ENCODE data around the gene ANO2.

ANO2 gene

DNA sequence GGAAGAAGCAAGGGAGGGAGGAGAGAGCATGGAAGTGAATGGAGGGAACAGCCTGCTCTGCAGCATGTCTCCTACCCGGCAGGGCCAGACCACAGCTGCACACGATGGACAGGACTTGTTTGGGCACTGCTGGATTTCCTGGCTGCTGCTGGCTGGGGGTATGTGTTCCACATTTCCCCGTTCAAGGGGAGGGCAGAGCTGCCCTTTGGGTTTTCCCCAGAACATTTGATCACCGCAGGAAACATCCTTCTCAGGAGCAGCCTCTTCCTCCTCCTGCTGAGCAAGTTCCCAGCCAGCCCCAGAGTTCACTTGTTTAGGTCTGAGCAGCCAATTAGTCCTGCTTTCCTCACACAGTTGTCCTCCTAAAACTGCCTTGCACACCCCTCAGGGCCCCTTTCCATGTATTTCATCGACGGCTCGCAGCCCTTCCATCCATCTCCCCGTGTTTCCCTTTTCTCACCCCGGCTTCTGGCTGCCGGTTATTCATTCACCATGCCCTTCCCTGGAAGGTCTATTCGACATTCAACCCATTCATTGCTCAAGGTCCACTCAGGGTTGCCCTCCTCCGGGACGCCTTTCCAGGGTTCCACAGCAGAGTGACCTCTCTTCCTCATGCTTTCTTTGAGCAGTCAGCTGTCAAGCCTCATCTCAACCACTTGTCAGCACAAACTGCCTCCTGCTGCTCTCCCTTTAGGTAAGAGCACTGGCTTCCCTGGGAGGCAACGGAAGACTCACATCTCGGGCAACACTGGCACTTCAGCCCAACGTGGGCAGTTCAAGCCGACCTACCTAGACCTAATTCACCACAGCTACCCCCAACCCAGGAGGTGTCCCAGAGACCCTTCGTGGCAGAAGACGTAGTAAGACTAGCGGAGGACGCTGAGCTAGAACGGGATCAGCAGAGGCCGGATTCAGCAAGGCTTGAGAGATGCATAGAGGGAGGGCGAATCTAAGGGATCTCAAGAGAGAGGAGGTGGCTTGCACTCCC is 20.1 kb upstream of the ANO2 start:
- no peak for DNase-seq (ENCODE audit: low read depth in 2 of 2)

DNA sequence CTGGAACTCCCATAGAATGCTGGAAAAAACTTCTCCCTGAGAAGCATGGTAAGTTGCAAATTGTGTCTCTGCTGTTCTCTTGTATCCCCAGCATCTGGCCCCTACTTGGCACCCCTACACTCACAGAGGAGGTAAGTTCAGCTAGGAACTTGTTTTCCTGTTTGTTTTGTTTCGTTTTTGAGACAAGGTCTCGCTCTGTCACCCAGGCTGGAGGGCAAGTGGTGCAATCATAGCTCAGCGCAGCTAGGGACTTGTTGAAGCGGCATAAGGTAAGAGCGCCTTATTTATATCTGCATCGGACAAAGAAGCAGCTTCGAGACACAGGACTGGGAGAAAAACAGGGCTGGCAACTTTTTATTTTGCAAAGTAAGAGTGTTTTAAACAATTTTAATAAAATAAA is 18.5 kb upstream of the ANO2 start:
- DNase-seq (ENCODE audit: low read depth in 2 of 2), result no peak

DNA sequence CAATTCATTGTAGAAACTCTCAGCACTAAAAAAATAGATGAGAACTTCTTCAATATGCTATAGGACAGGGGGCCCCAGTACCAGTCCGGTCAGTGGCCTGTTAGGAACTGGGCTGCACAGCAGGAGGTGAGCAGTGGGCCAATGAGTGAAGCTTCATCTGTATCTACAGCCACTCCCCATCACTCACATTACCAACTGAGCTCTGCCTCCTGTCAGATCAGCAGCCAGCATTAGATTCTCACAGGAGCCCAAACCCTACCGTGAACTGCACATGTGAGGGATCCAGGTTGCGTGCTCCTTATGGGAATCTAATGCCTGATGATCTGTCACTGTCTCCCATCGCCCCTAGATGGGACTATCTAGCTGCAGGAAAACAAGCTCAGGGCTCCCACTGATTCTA is 15.7 kb upstream of the ANO2 start:
- DNase-seq (ENCODE audit: low read depth in 2 of 2), result no peak

DNA sequence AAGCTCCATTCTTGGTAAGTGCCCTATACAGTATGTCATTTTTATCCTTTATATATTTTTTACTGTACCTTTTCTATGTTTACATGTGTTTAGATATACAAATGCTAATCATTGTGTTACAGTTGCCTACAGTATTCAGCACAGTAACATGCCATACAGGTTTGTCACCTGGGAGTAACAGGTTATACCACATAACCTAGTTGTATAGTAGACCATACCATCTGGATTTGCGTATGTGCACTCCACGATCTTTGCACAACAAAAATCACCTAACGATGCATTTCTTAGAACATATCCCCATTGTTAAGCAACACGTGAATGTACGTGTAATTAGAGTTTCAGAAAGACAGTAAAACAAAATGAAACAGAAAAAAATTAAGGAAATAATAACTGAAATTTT is 11.9 kb upstream of the ANO2 start:
- DNase-seq (ENCODE audit: low read depth in 2 of 2), result no peak

DNA sequence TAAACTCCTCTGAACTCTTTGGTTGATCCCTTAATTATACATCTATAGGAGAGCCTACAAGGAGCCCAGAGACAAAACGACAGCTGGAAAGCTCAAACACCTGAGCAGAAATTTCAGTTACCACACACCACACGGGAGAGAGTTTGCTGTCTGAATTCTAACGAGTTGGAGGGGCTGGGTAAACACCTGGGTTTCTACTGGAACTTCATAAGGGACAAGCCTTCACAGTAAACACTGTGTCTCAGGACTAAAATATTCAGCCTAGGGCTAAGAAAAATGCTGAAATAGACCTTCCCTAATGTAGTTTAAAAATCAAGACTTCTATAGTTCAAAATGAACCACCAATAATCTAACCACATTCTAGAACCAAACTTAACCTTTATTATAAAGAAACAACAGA is 9.6 kb upstream of the ANO2 start:
- DNase-seq (ENCODE audit: low read depth in 2 of 2), result no peak

DNA sequence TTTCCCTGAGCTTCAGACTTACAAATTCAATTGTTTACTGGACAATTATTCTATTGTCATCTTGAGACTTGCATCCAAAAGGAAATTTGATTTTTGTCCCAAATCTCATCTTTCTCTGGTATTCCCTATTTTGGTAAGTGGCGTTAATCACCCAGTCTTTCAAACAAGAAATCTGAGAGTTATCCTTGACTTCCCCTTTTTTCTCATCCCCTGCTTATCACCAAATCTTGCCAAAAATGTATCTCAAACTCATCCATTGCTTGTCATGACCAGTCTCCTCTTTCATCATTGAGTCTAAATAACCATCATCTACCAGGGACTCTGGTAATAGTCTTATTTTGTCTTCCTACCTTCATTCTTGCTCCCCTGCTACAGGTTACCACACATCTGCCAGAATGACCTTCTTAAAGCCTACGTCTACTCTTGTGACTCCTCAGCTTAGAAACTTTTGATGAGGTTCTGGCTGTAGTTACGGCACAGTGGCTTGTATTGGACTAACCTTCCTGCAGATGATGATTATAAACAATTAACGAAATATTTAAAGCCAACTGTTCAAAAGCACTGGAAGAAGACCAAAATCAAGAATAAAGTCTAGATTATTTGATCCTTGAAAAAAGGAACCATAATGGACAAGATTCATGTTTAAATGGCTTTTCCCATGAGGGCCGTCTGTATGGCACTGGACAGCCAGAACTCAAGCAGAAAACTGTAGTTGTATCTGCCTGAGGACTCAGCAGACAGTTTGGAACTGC is 9.0 kb upstream of the ANO2 start:
- DNase-seq (ENCODE audit: low read depth in 2 of 2), result no peak

DNA sequence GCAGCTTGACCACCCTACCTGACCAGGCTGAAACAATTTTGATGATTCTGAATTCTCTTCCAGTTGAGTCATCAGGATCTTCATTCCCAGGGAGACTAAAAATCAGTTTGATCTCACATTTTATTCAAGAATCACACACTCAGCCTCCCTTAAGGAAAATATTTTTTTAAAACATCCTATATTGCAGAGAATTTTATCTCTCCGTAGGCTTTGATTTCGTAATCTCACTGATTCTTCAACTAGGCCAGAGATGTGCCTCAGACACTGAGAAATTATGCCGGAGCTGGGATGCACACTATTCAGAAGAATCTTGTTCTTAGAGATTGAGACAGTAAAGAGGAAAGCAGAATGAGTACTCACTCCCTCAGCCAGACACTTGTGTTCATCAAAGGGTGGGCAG is 7.0 kb upstream of the ANO2 start:
- no peak for DNase-seq (ENCODE audit: low read depth in 2 of 2)

DNA sequence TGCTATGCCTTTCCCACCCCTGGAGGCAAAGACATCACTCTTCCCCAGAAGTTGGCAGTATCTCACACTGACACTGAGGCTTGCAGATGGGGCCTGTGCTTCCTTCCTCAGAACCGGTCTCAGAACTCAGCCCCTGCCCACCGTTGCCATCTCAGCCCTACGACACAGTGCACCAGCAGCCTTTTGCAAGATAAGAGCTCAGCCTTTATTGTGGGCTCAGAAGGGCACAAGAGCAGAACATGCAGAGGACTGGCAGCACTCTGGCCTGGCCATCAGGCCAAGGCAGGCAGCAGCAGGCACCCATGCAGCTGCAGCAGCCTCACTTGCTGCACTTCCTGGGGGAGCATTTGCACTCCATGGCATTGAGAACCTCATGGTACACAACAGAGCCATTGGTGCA is 3.6 kb upstream of the ANO2 start:
- no peak for DNase-seq (ENCODE audit: low read depth in 2 of 2)

DNA sequence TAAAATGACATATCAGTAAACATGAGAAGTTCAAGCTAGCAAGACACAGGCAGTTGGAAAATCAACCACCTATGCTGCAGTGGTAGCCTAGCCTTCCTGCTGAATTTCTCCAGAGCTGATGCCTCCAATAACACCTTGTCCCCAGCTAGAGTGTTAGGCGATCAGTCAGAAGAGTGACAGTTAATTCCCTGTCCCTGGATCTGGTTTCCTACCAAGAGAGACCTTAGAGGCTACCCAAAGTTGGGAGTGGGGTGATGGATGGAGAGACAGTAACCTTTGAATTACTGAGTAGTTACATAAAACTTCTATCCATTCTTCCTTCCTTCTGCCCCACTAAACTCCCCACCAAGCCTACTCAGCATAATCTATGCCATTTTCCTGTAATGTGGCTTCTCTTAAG is 1.9 kb upstream of the ANO2 start:
- DNase-seq (ENCODE audit: low read depth in 2 of 2), result no peak

DNA sequence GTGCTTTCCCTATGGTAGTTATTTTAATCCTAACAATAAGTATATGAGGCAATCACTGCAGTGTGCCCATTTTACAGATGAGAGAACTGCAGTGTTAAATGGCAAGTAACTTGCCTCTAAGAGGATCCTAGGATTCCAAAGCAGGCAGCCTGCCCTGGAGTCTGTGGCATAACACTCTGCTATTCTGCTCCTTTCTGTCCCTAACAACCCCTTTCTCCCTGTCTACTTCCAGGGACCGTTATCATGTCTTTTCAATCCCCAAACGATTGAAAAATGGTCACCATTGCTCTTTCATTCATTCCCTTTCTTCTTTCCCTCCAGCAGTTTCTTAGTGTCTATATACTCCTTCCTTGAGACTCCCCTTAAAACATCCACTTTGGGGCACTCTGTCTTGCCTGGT is 1.3 kb upstream of the ANO2 start:
- DNase-seq (ENCODE audit: low read depth in 2 of 2), result no peak

DNA sequence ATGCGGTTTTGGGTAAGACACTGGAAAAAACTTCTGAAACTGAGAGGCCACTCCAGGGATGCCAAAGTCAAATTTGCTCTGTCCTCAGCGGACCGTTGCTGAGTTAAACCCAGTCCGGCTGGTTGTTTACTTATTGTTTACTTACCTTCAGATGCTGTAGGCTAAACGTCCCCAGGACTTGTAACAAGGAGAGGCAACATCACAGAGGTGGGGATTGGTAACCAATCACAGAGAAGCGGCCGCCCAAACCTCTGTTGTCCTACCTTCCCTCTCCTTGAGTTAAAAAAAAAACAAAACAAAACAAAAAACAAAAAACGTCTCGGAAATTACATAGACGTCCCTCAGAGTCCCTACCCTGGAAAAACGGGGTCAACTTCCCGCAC is 380 bp downstream of the ANO2 start:
- no peak for DNase-seq (ENCODE audit: low read depth in 2 of 2)

DNA sequence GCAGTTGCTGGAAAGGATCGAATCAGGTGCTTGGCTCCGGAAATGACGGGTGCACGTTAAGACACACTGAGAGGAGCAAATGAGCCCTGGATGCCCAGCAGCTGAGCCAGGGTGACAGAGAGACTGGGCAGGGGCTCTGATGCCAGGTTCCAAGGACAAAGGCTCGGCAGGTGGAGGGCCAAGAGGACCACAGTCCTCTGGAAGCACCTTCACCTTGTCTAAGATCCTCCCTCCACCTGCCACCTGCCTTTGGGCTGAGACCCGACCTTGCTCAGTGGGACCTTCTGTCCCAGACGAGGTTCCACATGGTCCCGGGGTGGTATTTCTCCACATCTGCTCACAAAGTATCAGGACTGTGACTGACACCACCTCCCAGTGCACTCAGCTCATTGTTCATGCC is 1.0 kb downstream of the ANO2 start:
- no peak for DNase-seq (ENCODE audit: low read depth in 2 of 2)

DNA sequence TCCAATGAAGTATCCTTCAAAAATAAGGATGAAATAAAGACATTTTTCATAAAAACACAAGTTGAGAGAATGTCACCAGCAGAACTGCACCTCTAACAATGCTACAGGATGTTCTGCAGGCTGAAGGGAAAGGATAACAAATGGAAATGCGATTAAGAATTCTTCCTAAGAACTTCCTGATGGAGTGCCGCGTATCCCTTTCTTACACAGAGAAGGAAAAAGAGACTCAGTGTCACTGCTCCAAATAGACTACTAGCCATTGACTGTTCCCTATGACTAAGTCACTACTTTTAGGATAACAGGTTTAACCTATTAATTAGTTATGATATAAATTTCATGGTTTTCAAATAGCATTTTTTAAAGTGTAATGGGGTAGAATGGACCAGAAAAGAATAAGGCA is 3.2 kb downstream of the ANO2 start:
- no peak for DNase-seq (ENCODE audit: low read depth in 2 of 2)

DNA sequence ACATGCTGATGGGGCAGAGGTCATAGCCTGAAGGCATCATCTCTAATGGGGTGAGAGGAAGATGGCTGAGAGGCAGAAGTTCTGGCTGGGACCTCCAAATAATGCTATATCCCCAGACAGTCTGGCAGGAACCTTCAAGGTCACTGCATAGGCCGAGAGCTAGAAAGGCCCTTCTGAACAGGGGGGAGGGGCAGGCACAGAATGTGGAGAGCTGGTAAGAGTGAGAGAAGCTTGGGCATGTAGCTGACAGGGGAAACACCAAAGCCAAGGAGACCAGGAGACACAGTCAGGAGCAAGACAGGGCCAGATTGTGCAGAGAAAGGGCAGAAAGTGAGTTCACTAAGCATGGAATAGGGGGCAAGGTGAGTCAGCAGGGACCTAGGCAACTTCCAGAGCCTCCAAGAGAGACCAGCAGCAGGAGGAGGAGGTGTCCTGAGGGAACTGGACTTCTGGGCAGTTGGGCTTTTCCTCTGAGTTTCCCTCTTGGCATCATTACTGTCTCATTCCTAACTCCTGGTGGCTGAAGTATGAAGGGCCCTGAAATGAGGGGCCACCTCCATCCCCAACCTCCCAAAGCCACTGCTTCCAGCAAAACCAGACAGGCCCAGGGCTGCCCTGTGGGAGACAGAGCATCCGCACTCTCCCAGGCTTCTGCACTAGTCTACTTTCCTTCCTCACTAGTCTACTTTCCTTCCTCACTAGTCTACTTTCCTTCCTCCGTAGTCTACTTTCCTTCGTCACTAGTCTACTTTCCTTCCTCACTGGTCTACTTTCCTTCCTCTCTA is 17.1 kb downstream of the ANO2 start:
- no peak for DNase-seq (ENCODE audit: low read depth in 2 of 2)

DNA sequence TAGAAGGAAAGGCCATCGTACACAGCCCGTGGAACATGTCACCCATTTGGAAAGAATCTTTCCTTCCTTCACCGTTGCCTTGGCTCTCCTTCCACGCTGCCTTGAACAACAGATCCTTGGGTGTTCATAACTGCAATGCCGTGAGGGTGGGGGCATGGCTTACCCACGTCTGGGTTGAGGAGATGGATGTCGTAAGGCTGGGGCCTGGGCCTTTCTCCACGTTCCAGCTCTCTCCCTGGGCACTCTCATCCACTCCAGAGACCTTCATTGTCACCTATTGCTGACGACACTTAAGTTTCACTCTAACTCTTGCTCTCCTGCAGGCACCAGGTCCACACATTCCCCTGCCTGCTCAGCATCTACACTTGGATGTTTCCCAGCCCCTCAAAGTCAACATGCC is 19.4 kb downstream of the ANO2 start:
- no peak for DNase-seq (ENCODE audit: low read depth in 2 of 2)

DNA sequence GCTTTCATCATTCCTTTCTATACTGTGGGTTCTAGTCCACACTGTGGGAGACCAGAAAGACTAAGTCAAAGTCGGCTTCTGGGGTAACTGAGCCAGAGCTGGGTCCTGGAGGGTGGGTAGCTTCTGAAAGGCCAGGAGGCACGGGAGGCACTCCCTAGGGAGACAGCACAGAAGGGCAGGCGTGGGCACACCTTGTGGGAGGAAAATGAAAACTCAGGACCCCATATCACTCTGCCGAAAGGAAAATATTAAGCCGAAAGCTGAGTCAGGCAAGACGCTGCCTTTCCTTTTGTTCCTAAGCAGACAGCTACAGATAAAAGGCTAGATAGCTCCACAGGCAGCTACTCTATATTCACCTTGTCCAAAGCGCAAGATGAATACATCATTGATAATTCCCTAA is 20.7 kb downstream of the ANO2 start:
- DNase-seq (ENCODE audit: low read depth in 2 of 2), result no peak

DNA sequence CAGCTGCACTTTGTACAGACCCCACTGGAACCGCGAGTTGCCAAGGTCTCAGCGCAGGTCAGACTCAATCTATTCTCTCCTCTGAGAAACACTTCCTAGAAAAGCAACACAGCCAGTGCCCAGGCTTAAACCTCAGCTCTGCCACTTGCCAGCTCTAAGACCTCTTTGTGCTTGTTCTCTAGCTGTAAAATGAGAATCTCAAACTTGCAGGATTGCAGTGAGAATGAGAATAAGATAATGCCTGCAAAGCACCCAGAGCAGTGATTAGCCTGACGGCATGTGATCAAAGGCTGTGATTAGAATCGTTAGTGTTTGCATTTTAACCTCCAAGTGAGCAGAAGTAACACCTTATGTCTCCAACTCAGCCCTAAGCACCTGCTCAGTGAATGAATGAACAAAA is 21.3 kb downstream of the ANO2 start:
- no peak for DNase-seq (ENCODE audit: low read depth in 2 of 2)

DNA sequence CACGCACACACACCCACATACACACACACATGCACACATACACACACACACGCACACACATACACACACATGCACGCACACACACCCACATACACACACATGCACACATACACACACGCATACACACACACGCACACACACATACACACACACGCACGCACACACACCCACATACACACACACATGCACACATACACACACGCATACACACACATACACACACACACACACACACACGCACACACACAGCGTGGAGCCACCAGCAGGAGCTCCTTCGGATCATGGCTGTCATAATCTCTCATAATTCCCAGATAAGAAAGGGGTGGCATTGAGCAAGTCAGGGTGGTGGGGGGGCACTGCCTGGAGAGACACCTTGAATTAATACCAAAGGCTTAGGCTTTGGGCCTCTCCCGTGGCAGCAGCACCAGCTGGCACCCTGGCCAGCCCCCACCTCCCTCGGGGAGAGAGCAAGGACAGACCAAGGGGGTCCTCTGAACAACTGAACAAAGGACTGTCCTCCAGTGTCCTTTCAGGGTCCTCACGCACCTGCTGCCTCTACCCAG is 21.9 kb downstream of the ANO2 start:
- DNase-seq (ENCODE audit: low read depth in 2 of 2), result no peak

DNA sequence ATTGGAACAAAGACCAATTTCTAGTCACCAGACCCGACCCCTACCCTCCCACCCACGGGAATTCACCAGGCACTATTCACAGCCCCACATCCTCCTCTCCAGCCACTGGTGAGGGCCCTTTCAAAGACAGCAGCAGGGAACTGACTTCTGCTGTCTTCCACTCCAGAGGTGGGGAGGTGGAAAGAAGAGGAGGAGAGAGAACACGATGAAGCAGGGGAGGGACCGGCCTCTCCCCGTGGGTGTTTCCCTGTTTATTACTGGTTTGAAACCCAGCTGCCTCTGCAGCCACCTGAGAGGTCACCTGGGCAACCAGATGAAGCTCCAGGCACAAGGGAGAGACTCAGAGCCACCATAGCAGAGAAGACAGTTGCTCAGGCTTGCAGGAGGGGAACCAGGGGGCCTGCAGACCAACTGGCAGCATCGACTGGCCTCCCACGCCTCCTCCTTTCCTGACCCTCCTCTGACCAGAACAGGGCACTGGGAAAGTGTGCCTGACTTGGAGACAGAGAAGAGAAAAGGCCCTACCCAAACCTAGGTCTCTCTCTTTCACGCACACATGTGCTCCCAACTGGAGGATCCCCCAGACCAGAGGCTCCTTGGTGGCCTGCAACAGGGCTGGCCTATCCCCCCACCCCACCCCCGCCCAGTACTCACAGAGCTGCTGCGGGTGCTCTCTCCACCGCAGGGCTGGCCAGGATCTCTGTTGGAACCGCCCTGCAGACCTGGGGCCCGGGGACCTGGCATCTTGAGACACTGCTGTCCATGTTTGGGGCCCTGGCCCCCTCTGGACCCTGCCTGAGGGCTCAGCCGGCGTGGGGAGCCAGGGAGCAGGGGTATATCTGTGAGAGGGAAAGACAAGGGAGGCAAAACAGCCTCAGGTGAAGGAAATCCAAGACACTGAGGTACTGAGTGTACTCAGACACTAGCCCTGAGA is 22.8 kb downstream of the ANO2 start:
- no peak for DNase-seq (ENCODE audit: low read depth in 2 of 2)

DNA sequence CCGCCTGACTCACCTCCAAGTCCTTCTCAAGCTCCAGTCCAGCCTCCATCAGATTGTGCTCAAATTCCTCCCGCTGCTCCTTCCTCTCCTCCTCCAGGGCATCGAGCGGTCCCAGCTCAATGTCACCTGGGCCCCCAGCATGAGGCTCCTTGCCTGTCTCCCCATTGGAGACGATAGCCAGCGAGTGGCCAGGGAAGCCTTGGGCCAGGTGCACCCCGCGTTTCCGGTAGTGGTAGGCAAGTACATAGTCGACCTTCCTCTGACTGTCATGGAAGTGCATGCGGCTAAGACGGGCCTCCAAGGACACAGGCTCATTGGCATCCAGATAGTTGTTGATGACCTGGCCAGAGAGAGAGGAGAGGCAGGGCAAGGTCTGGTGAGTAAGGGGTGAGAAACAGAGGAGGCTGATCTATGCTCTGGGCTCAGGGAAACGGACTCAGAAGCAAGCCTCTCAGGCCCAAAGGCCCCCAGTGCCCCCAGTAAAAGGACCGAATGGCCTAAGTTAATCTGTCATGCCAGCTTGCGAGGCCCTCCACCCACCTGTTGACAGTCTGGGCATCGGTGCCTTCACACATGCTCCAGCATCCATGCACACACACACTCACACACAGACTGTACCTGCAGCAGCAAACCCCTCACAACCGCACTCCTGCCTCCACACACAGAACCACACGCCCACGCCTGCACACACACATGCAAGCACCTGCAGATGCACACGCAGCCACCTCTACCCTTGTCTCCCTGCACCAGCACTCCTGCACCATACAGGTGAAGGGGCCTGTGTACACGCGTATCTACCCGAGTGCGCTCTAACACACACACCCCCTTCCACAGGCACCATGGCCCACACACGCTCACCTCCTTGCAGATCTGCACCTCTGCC is 23.8 kb downstream of the ANO2 start:
- no peak for DNase-seq (ENCODE audit: low read depth in 2 of 2)
